Hepatocyte (in vitro differentiated cells): Measurements from ENCODE around the gene NLRC5.

Experiments
- EZH2phosphoT487 ChIP-seq: fragments of 200-600 bp; sonication (generic); IDR thresholded peaks from one replicate; pipeline ENCODE4 v1.6.1; 2018; ENCODE audit warnings: antibody characterized with exemption, mild to moderate bottlenecking, low read depth, moderate library complexity; ENCODE audit not compliant: unreplicated experiment, severe bottlenecking
- TF ChIP-seq, protein P1 (sequence below): fragments of 200-600 bp; sonication (generic); IDR thresholded peaks from 2 replicates; pipeline ENCODE4 v1.5.1; 2016; ENCODE audit warnings: antibody characterized with exemption, mild to moderate bottlenecking; ENCODE audit not compliant: poor library complexity

DNA sequence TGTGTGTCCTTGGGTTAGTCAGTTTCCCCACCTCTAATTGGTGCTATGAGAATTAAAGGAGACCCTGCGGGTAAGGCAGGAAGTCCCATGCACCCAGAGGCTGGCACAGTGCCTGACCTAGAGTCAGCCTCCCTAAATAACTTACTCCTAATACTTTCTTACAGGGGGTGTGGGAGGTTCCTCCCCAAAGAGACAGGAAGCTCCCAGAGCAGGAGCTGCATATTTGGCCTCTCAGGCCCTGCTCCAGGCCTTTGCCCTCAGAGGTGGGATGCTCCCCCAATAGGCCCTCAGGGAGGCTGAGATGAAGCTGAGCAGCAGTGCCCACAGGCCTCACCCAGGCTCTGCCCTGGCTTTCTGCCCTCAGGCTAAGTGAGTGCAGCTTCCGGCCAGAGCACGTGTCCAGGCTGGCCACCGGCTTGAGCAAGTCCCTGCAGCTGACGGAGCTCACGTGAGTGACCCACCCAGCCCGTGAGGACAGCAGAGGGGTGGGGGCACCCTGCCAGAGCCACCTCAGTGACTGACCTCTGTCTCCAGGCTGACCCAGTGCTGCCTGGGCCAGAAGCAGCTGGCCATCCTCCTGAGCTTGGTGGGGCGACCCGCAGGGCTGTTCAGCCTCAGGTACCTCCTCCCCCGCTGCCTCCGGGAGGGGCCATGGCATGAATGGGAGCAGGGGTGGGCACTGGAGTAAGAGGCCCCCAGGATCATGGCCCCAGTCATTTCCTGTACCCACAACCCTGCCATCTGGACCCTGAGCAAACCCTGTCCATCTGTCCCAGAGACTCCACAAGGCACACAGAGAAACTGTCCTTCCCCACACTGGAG is 71.9 kb downstream of the NLRC5 start:
- TF ChIP-seq, protein P1, sequence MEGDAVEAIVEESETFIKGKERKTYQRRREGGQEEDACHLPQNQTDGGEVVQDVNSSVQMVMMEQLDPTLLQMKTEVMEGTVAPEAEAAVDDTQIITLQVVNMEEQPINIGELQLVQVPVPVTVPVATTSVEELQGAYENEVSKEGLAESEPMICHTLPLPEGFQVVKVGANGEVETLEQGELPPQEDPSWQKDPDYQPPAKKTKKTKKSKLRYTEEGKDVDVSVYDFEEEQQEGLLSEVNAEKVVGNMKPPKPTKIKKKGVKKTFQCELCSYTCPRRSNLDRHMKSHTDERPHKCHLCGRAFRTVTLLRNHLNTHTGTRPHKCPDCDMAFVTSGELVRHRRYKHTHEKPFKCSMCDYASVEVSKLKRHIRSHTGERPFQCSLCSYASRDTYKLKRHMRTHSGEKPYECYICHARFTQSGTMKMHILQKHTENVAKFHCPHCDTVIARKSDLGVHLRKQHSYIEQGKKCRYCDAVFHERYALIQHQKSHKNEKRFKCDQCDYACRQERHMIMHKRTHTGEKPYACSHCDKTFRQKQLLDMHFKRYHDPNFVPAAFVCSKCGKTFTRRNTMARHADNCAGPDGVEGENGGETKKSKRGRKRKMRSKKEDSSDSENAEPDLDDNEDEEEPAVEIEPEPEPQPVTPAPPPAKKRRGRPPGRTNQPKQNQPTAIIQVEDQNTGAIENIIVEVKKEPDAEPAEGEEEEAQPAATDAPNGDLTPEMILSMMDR = no peak
- TF ChIP-seq EZH2phosphoT487 = no peak
